GM12872 (cell line): Measurements from ENCODE around the gene CD14.

ENCODE experiments used
- CTCF ChIP-seq: IDR thresholded peaks from 3 replicates; pipeline ENCODE4 v1.5.1; 2011; ENCODE audit warnings: low read depth, mild to moderate bottlenecking, low read length, moderate library complexity; ENCODE audit not compliant: insufficient read depth

CD14 gene

GRCh38 chr5:140633021-140633471 is at the start of gene CD14:
TSS of gene CD14 (minus strand) at chr5:140633175. CDS start at chr5:140633071, 104 bp downstream.
- TF ChIP-seq CTCF, result peak; percentile 21; the same call in 1 of the 3 replicates

GRCh38 chr5:140678993-140679392 is 46.0 kb upstream of the CD14 start:
- no peak for TF ChIP-seq CTCF

- no peak for TF ChIP-seq CTCF
These were observed 45.0 kb upstream of the CD14 start for GRCh38 chr5:140677947-140678346.

DNA sequence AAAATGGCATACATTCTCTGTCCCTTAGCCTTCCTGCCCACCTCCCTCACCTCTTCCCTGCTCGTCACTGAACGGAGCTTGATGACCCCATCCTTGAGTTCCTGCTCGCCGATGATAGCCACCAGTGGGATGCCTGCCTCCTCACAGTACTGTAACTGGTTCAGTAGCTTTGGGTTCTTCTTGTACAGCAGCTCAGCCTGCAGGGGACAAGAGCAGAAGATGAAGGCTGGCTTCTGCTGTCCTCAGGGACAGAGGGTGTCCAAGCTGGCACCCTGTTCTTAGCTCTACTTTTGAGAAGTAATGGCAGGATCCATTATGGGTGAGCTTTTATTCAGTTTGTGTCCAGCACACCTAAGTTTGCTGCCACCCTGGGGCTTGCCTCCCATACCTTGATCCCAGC is 41.7 kb upstream of the CD14 start:
- TF ChIP-seq CTCF, result no peak

GRCh38 chr5:140674211-140674610 is 41.2 kb upstream of the CD14 start:
- no peak for TF ChIP-seq CTCF

- TF ChIP-seq CTCF, result no peak
These were observed 40.4 kb upstream of the CD14 start, which contains the start of gene DND1 for GRCh38 chr5:140673187-140673976. TSS of gene DND1 (minus strand) at chr5:140673576. CDS start at chr5:140673542, 34 bp downstream.

GRCh38 chr5:140672455-140673186 is 39.6 kb upstream of the CD14 start:
- no peak for TF ChIP-seq CTCF
